ENCODE data around the gene MBLAC1. TPM values are rescaled to one million over a fixed set of nuclear protein-coding genes. Genes with fewer than 3 reads are reported as not detected.

MBLAC1 gene
- total and polyA plus RNA-seq, 5 donors, result 3.0 to 4.6 (median 4.1) TPM

- Histone ChIP-seq H3K4me3 (ENCODE audit: low read length) (no peak overlapping the region), H3K27ac (ENCODE audit: low read length) (no peak overlapping the region), H3K27me3 (ENCODE audit: control insufficient read depth, insufficient read depth) (no peaks in the 10 kb centered on the region), H3K4me1 (ENCODE audit: control insufficient read depth, insufficient read depth, low read length) (peaks cover 7% of the 10 kb centered on the region), H3K9me3 (ENCODE audit: control insufficient read depth, low read length) (no peaks in the 10 kb centered on the region)
- DNase-seq (no peak), ATAC-seq (no peak)
- 64% methylated on average over 12 of the region's 12 CpGs for WGBS
- intact Hi-C loops (cut with DNase I), result no loop called here
Observed at GRCh38 chr7:100099452-100099851, 27.3 kb upstream of the MBLAC1 start.

DNA sequence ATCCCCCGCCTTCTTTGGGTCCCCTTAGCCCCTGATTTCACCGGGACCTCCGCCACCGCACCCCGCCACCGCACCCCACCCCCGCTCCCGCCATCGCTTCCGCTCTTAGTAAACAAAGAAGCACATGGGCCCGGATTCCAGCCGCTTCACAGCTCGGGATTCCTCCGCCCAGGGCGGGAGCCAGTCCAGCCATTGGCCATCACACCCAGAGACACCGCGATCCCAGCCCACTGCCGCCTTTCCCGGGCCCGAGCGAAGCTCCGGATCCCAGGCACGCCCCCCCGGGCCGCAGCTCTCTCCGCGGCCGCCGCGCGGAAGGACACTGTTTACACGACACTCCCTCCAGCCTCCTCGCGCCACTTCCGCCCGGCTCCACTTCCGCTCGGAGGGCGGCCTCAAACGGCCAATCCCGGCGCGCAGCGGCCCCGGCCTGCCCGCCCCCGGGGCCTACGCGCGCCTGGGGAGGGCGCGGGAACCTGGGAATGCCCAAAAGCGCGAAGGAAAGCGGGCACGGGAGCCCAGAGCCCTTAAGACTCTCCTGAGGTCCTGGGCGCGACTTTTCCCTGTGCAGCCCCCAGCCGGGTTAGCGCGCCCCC, 26.2 kb upstream of the MBLAC1 start:
- Histone ChIP-seq H3K9me3 (ENCODE audit: control insufficient read depth, low read length) (no peaks in the 10 kb centered on the region), H3K27ac (ENCODE audit: low read length) (peak overlapping the region; percentile 40), H3K27me3 (ENCODE audit: control insufficient read depth, insufficient read depth) (no peaks in the 10 kb centered on the region), H3K4me3 (ENCODE audit: low read length) (peak overlapping the region; percentile 65), H3K4me1 (ENCODE audit: control insufficient read depth, insufficient read depth, low read length) (peaks cover 7% of the 10 kb centered on the region)
- intact Hi-C loops (cut with DNase I), result no loop called here
- DNase-seq, result peak; percentile 95 to 97 (median 96)
- WGBS, result under 1% methylated on average over 61 of the region's 61 CpGs
- ATAC-seq, result peak; percentile 94

DNA sequence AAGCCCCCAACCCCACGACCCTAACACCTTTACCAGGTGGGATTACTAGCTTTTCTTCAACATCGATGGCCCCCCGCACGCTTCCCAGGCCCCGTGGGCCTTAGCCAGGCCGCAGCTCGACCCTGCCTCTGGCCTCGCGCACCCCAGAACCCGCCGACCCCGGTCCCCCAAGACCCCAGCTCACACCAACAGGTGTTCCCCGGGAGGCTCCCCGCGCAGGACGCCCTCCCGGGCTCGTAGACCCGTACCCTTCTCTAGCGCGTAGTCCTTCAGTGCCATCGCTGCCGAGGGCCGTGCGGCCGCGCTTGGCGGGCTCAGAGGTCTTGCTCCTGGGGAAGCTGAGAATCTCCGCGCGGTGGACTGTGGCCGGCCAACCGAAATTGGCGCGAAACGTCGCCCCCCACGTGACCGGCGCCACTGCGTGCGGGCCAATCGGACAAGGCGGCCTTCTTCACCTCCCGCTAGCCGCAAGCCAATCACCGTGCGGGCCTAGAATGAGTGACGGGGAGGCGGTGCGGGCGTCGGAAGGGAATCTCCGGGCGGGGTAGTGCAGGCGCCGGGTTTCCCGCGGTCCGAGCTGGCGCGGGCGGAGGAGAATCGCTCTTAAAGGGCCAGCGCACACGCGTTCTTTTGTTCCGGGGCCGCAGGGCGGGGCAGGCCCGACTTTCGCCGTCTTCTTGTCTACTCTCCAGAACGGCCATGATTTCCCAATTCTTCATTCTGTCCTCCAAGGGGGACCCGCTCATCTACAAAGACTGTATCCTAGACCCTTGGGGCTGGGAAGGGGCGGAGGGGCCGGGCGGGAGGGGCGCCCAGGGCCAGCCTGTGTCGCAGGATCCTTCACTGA, 25.5 kb upstream of the MBLAC1 start, which contains the start of the genes AP4M1 and MCM7:
TSS of gene AP4M1 (plus strand) at position 628 of the 847 bp plus-strand sequence. CDS start at position 700, 72 bp downstream.
TSS of gene MCM7 (minus strand) at position 382 of the 847 bp plus-strand sequence. CDS start at position 279, 103 bp downstream.
- intact Hi-C loops (cut with DNase I), result no loop called here
- no peaks in the 10 kb centered on the region for H3K27me3 ChIP-seq (ENCODE audit: control insufficient read depth, insufficient read depth)
- peaks cover 7% of the 10 kb centered on the region for H3K4me1 ChIP-seq (ENCODE audit: control insufficient read depth, insufficient read depth, low read length)
- peak within 1 kb of the TSS; percentile 70 for H3K27ac ChIP-seq (ENCODE audit: low read length)
- DNase-seq (peak; percentile 99 to 100 (median 99)), ATAC-seq (peak; percentile 97)
- WGBS, result under 1% methylated on average over 80 of the region's 80 CpGs
- peak within 1 kb of the TSS; percentile 69 for H3K4me3 ChIP-seq (ENCODE audit: low read length)
- no peaks in the 10 kb centered on the region for H3K9me3 ChIP-seq (ENCODE audit: control insufficient read depth, low read length)

GRCh38 chr7:100102950-100103840, 23.6 kb upstream of the MBLAC1 start:
- no peak for ATAC-seq
- H3K27ac ChIP-seq (ENCODE audit: low read length), result no peak overlapping the region

GRCh38 chr7:100105534-100105933, 21.2 kb upstream of the MBLAC1 start:
- ATAC-seq (no peak), DNase-seq (no peak)
- intact Hi-C loops (cut with DNase I), result no loop called here
- H3K27ac ChIP-seq (ENCODE audit: low read length), result no peak overlapping the region
- peaks cover 3% of the 10 kb centered on the region for H3K4me1 ChIP-seq (ENCODE audit: control insufficient read depth, insufficient read depth, low read length)
- H3K4me3 ChIP-seq (ENCODE audit: low read length), result no peak overlapping the region
- no peaks in the 10 kb centered on the region for H3K9me3 ChIP-seq (ENCODE audit: control insufficient read depth, low read length)
- WGBS, result 95% methylated on average over 4 of the region's 4 CpGs
- no peaks in the 10 kb centered on the region for H3K27me3 ChIP-seq (ENCODE audit: control insufficient read depth, insufficient read depth)

More at GRCh38 chr7:100102950-100103840, 23.6 kb upstream of the MBLAC1 start:
- no peak for DNase-seq
- 84% methylated on average over 17 of the region's 17 CpGs for WGBS
- intact Hi-C loops (cut with DNase I), result no loop called here
- peaks cover 7% of the 10 kb centered on the region for H3K4me1 ChIP-seq (ENCODE audit: control insufficient read depth, insufficient read depth, low read length)
- no peak overlapping the region for H3K4me3 ChIP-seq (ENCODE audit: low read length)
- no peaks in the 10 kb centered on the region for H3K27me3 ChIP-seq (ENCODE audit: control insufficient read depth, insufficient read depth)
- H3K9me3 ChIP-seq (ENCODE audit: control insufficient read depth, low read length), result no peaks in the 10 kb centered on the region

DNA sequence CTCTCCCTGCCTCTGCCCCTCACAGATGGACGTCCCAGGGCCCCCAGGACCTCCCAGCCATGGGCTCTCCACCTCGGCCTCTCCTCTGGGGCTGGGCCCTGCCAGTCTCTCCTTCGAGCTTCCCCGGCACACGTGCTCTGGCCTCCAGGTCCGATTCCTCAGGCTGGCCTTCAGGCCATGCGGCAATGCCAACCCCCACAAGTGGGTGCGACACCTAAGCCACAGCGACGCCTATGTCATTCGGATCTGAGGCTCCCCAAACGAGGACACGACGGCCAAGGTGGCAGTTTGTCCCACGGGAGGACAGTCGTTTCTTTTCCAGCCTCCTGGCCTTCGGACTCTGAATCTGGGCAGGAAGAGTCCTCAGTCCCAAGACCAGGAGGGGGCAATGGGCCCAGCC, 20.1 kb upstream of the MBLAC1 start:
- intact Hi-C loops (cut with DNase I), result no loop called here
- peaks cover 3% of the 10 kb centered on the region for H3K4me1 ChIP-seq (ENCODE audit: control insufficient read depth, insufficient read depth, low read length)
- 77% methylated on average over 17 of the region's 17 CpGs for WGBS
- no peak overlapping the region for H3K4me3 ChIP-seq (ENCODE audit: low read length)
- ATAC-seq (no peak), DNase-seq (peak in 1 of 3 donors; percentile 25)
- H3K9me3 ChIP-seq (ENCODE audit: control insufficient read depth, low read length), result no peaks in the 10 kb centered on the region
- H3K27me3 ChIP-seq (ENCODE audit: control insufficient read depth, insufficient read depth), result no peaks in the 10 kb centered on the region
- H3K27ac ChIP-seq (ENCODE audit: low read length), result no peak overlapping the region

GRCh38 chr7:100107125-100107737, 19.5 kb upstream of the MBLAC1 start:
- 80% methylated on average over 25 of the region's 25 CpGs for WGBS
- no peaks in the 10 kb centered on the region for H3K27me3 ChIP-seq (ENCODE audit: control insufficient read depth, insufficient read depth)
- no peaks in the 10 kb centered on the region for H3K9me3 ChIP-seq (ENCODE audit: control insufficient read depth, low read length)
- peaks cover 3% of the 10 kb centered on the region for H3K4me1 ChIP-seq (ENCODE audit: control insufficient read depth, insufficient read depth, low read length)
- DNase-seq (peak in 1 of 3 donors; percentile 42), ATAC-seq (no peak)
- H3K27ac ChIP-seq (ENCODE audit: low read length), result no peak overlapping the region
- intact Hi-C loops (cut with DNase I), result no loop called here
- H3K4me3 ChIP-seq (ENCODE audit: low read length), result no peak overlapping the region

- Histone ChIP-seq H3K9me3 (ENCODE audit: control insufficient read depth, low read length) (no peaks in the 10 kb centered on the region), H3K27me3 (ENCODE audit: control insufficient read depth, insufficient read depth) (no peaks in the 10 kb centered on the region), H3K4me3 (ENCODE audit: low read length) (no peak overlapping the region), H3K27ac (ENCODE audit: low read length) (no peak overlapping the region), H3K4me1 (ENCODE audit: control insufficient read depth, insufficient read depth, low read length) (no peaks in the 10 kb centered on the region)
- DNase-seq, result peak in 1 of 3 donors; percentile 40
- no peak for ATAC-seq
- intact Hi-C loops (cut with DNase I), result no loop called here
- WGBS, result 68% methylated on average over 11 of the region's 11 CpGs
Observed at GRCh38 chr7:100107890-100108289, 18.9 kb upstream of the MBLAC1 start.

DNA sequence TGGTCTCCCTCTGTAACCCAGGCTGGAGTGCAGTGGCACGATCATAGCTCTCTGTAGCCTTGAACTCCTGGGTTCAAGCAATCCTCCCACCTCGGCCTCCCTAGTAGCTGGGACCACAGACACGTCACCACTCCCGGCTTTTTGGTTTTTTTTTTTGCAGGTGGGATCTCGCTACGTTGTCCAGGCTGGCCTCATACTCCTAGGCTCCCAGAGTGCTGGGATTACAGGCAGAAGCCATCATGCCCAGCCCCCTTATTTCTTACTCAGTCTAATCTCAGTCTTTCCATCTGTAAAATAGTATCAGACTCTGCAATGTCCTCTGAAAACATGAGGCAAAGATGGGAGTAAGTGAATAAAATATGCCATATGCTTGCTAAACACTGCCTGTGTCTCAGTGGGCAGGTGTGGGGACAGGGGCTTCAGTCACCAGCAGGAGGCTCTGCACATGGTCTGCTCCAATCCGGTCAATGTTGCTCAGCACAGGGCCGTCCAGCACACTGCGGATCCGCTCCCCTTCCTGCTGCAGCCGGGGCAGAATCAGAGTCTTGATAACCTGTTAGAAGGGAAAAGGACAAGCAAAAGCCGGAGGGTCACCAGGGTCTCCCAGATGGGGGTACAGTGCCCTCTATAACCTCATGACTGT, 17.1 kb upstream of the MBLAC1 start:
- H3K27ac ChIP-seq (ENCODE audit: low read length), result no peak overlapping the region
- no peak overlapping the region for H3K4me3 ChIP-seq (ENCODE audit: low read length)
- H3K9me3 ChIP-seq (ENCODE audit: control insufficient read depth, low read length), result no peaks in the 10 kb centered on the region
- WGBS, result 86% methylated on average over 12 of the region's 12 CpGs
- ATAC-seq (no peak), DNase-seq (no peak)
- no peaks in the 10 kb centered on the region for H3K4me1 ChIP-seq (ENCODE audit: control insufficient read depth, insufficient read depth, low read length)
- intact Hi-C loops (cut with DNase I), result no loop called here
- no peaks in the 10 kb centered on the region for H3K27me3 ChIP-seq (ENCODE audit: control insufficient read depth, insufficient read depth)

- Histone ChIP-seq H3K27me3 (ENCODE audit: control insufficient read depth, insufficient read depth) (no peaks in the 10 kb centered on the region), H3K4me1 (ENCODE audit: control insufficient read depth, insufficient read depth, low read length) (no peaks in the 10 kb centered on the region), H3K27ac (ENCODE audit: low read length) (no peak overlapping the region), H3K4me3 (ENCODE audit: low read length) (no peak overlapping the region), H3K9me3 (ENCODE audit: control insufficient read depth, low read length) (no peaks in the 10 kb centered on the region)
- ATAC-seq (no peak), DNase-seq (no peak)
- intact Hi-C loops (cut with DNase I), result no loop called here
- 91% methylated on average over 7 of the region's 7 CpGs for WGBS
Observed at GRCh38 chr7:100111156-100111555, 15.6 kb upstream of the MBLAC1 start.
